Measurements from ENCODE around the gene NDUFA7.

Gene NDUFA7

DNA sequence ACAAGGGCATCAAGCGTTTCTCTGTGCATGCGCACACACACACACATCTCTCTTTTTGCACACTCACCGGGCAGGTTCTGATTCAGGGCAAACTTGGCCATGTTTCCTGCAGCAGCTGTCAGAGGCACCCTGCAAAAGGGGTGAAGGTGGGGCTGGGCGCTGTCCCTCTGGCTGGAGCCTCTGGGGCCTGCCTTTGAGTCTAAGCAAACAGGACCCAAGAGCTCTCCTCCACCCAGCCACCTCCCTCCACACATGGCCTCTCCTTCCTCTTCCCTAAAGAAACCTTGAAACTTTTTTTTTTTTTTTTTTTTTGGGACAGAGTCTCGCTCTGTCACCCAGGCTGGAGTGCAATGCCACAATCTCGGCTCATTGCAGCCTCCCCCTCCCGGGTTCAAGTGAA, 16.6 kb upstream of the NDUFA7 start:
- TF ChIP-seq, protein P1, sequence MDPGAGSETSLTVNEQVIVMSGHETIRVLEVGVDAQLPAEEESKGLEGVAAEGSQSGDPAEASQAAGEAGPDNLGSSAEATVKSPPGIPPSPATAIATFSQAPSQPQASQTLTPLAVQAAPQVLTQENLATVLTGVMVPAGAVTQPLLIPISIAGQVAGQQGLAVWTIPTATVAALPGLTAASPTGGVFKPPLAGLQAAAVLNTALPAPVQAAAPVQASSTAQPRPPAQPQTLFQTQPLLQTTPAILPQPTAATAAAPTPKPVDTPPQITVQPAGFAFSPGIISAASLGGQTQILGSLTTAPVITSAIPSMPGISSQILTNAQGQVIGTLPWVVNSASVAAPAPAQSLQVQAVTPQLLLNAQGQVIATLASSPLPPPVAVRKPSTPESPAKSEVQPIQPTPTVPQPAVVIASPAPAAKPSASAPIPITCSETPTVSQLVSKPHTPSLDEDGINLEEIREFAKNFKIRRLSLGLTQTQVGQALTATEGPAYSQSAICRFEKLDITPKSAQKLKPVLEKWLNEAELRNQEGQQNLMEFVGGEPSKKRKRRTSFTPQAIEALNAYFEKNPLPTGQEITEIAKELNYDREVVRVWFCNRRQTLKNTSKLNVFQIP (CRISPR knock-in tag; IDR thresholded peaks at IDR 0.05; ENCODE audit: borderline replicate concordance, low read depth): no peak
- TF ChIP-seq CSDC2 (CRISPR knock-in tag; IDR thresholded peaks at IDR 0.05) (no peak), OSR1 (CRISPR knock-in tag; IDR thresholded peaks at IDR 0.05) (no peak), ZFP3 (CRISPR knock-in tag; IDR thresholded peaks at IDR 0.05) (no peak), ZFP30 (CRISPR knock-in tag; IDR thresholded peaks at IDR 0.05) (no peak), TOX (CRISPR knock-in tag; IDR thresholded peaks at IDR 0.05; ENCODE audit: borderline replicate concordance) (no peak), ZC3H10 (CRISPR knock-in tag; IDR thresholded peaks at IDR 0.05) (no peak), ZNF70 (CRISPR knock-in tag; IDR thresholded peaks at IDR 0.05) (no peak), BACH2 (CRISPR knock-in tag; IDR thresholded peaks at IDR 0.05; ENCODE audit: borderline replicate concordance) (no peak), ZNF8 (CRISPR knock-in tag; IDR thresholded peaks at IDR 0.05) (no peak), RARB (CRISPR knock-in tag; IDR thresholded peaks at IDR 0.05) (no peak), ARNTL (CRISPR knock-in tag; IDR thresholded peaks at IDR 0.05; ENCODE audit: borderline replicate concordance, low read depth) (no peak)
- TF ChIP-seq, protein P2, sequence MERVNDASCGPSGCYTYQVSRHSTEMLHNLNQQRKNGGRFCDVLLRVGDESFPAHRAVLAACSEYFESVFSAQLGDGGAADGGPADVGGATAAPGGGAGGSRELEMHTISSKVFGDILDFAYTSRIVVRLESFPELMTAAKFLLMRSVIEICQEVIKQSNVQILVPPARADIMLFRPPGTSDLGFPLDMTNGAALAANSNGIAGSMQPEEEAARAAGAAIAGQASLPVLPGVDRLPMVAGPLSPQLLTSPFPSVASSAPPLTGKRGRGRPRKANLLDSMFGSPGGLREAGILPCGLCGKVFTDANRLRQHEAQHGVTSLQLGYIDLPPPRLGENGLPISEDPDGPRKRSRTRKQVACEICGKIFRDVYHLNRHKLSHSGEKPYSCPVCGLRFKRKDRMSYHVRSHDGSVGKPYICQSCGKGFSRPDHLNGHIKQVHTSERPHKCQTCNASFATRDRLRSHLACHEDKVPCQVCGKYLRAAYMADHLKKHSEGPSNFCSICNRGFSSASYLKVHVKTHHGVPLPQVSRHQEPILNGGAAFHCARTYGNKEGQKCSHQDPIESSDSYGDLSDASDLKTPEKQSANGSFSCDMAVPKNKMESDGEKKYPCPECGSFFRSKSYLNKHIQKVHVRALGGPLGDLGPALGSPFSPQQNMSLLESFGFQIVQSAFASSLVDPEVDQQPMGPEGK (CRISPR knock-in tag; IDR thresholded peaks at IDR 0.05; ENCODE audit: borderline replicate concordance): no peak
- TF ChIP-seq, protein P3, sequence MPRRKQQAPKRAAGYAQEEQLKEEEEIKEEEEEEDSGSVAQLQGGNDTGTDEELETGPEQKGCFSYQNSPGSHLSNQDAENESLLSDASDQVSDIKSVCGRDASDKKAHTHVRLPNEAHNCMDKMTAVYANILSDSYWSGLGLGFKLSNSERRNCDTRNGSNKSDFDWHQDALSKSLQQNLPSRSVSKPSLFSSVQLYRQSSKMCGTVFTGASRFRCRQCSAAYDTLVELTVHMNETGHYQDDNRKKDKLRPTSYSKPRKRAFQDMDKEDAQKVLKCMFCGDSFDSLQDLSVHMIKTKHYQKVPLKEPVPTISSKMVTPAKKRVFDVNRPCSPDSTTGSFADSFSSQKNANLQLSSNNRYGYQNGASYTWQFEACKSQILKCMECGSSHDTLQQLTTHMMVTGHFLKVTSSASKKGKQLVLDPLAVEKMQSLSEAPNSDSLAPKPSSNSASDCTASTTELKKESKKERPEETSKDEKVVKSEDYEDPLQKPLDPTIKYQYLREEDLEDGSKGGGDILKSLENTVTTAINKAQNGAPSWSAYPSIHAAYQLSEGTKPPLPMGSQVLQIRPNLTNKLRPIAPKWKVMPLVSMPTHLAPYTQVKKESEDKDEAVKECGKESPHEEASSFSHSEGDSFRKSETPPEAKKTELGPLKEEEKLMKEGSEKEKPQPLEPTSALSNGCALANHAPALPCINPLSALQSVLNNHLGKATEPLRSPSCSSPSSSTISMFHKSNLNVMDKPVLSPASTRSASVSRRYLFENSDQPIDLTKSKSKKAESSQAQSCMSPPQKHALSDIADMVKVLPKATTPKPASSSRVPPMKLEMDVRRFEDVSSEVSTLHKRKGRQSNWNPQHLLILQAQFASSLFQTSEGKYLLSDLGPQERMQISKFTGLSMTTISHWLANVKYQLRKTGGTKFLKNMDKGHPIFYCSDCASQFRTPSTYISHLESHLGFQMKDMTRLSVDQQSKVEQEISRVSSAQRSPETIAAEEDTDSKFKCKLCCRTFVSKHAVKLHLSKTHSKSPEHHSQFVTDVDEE (CRISPR knock-in tag; IDR thresholded peaks at IDR 0.05): no peak
- TF ChIP-seq, protein P4, sequence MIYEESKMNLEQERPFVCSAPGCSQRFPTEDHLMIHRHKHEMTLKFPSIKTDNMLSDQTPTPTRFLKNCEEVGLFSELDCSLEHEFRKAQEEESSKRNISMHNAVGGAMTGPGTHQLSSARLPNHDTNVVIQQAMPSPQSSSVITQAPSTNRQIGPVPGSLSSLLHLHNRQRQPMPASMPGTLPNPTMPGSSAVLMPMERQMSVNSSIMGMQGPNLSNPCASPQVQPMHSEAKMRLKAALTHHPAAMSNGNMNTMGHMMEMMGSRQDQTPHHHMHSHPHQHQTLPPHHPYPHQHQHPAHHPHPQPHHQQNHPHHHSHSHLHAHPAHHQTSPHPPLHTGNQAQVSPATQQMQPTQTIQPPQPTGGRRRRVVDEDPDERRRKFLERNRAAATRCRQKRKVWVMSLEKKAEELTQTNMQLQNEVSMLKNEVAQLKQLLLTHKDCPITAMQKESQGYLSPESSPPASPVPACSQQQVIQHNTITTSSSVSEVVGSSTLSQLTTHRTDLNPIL (CRISPR knock-in tag; IDR thresholded peaks at IDR 0.05; ENCODE audit: low read depth): no peak
- no peak for ATAC-seq

DNA sequence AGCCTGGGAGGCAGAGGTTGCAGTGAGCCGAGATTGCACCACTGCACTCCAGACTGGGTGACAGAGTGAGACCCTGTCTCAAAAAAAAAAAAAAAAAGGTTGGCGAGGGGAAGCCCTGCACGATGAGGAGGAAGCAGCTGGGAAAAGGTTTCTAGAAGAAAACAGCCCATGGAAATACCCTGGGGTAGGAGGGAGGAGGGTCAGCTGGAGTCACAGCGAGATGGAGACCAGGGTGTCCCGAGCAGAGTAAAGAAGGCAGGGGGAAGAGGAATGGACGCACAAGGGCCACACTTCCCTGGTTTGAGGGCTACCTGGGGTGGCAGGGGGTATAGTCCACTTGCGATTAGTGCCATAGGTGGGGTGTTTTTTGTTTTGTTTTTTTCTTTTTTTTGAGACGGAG, 15.5 kb upstream of the NDUFA7 start:
- no peak for TF ChIP-seq ZFP30 (CRISPR knock-in tag; IDR thresholded peaks at IDR 0.05)
- no peak for TF ChIP-seq PPARA (CRISPR knock-in tag; IDR thresholded peaks at IDR 0.05; ENCODE audit: borderline replicate concordance)
- TF ChIP-seq BACH2 (CRISPR knock-in tag; IDR thresholded peaks at IDR 0.05; ENCODE audit: borderline replicate concordance): no peak
- no peak for TF ChIP-seq TOX (CRISPR knock-in tag; IDR thresholded peaks at IDR 0.05; ENCODE audit: borderline replicate concordance)
- TF ChIP-seq, protein P5, sequence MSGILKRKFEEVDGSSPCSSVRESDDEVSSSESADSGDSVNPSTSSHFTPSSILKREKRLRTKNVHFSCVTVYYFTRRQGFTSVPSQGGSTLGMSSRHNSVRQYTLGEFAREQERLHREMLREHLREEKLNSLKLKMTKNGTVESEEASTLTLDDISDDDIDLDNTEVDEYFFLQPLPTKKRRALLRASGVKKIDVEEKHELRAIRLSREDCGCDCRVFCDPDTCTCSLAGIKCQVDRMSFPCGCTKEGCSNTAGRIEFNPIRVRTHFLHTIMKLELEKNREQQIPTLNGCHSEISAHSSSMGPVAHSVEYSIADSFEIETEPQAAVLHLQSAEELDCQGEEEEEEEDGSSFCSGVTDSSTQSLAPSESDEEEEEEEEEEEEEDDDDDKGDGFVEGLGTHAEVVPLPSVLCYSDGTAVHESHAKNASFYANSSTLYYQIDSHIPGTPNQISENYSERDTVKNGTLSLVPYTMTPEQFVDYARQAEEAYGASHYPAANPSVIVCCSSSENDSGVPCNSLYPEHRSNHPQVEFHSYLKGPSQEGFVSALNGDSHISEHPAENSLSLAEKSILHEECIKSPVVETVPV (CRISPR knock-in tag; IDR thresholded peaks at IDR 0.05): no peak
- no peak for TF ChIP-seq CSDC2 (CRISPR knock-in tag; IDR thresholded peaks at IDR 0.05)
- TF ChIP-seq ZC3H10 (CRISPR knock-in tag; IDR thresholded peaks at IDR 0.05): no peak
- no peak for TF ChIP-seq GLIS3 (CRISPR knock-in tag; IDR thresholded peaks at IDR 0.05)
- TF ChIP-seq ARNTL (CRISPR knock-in tag; IDR thresholded peaks at IDR 0.05; ENCODE audit: borderline replicate concordance, low read depth): no peak
- TF ChIP-seq, protein P3 (CRISPR knock-in tag; IDR thresholded peaks at IDR 0.05): no peak
- no peak for TF ChIP-seq ZNF70 (CRISPR knock-in tag; IDR thresholded peaks at IDR 0.05)
- TF ChIP-seq, protein P1 (CRISPR knock-in tag; IDR thresholded peaks at IDR 0.05; ENCODE audit: borderline replicate concordance, low read depth): no peak
- TF ChIP-seq OSR1 (CRISPR knock-in tag; IDR thresholded peaks at IDR 0.05): no peak
- no peak for TF ChIP-seq TCF4 (CRISPR knock-in tag; IDR thresholded peaks at IDR 0.05; ENCODE audit: borderline replicate concordance)
- TF ChIP-seq RARB (CRISPR knock-in tag; IDR thresholded peaks at IDR 0.05): no peak
- TF ChIP-seq ZFP3 (CRISPR knock-in tag; IDR thresholded peaks at IDR 0.05): no peak
- no peak for ATAC-seq

Measured in SK-N-SH treated with all-trans-retinoic acid at 6 μM for 48 hours (cell line).